DND-41 (cell line): ENCODE measurements around the gene RASA4B.
"Not testable (repeated sequence)": the region's sequence is repeated elsewhere in the genome, so short reads cannot be mapped to it uniquely, and the experiment has no call there.

Source experiments
- EZH2 ChIP-seq: IDR thresholded peaks from 3 replicates; pipeline ENCODE4 v1.6.1; 2012; ENCODE audit warnings: borderline replicate concordance, low read depth, mild to moderate bottlenecking, moderate library complexity, low read length, inconsistent platforms; ENCODE audit not compliant: severe bottlenecking
- TF ChIP-seq, protein P1 (sequence below): IDR thresholded peaks from 2 replicates; pipeline ENCODE4 v1.5.1; 2012; ENCODE audit warnings: borderline replicate concordance, low read length, moderate library complexity, mild to moderate bottlenecking; ENCODE audit not compliant: poor library complexity, severe bottlenecking; ENCODE audit errors: extremely low read depth

DNA sequence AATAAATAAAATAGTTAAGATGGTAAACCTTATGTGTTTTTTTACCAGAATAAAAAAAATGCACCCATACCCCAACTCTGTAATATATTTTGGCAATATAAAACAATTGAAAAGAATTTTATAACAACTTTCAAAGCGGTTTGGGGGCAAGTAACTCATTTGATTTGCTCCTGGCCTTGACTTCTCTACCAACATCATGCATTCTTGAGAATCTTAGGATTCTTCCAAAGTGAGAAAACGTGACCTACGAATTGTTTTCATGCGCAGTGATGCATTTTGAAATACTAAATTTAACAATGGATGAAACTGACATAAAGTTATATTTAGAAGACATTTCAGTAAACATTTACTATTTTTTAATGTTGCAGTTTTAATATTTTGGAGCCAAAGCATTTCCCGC, 3.2 kb upstream of the RASA4B start:
- TF ChIP-seq, protein P1, sequence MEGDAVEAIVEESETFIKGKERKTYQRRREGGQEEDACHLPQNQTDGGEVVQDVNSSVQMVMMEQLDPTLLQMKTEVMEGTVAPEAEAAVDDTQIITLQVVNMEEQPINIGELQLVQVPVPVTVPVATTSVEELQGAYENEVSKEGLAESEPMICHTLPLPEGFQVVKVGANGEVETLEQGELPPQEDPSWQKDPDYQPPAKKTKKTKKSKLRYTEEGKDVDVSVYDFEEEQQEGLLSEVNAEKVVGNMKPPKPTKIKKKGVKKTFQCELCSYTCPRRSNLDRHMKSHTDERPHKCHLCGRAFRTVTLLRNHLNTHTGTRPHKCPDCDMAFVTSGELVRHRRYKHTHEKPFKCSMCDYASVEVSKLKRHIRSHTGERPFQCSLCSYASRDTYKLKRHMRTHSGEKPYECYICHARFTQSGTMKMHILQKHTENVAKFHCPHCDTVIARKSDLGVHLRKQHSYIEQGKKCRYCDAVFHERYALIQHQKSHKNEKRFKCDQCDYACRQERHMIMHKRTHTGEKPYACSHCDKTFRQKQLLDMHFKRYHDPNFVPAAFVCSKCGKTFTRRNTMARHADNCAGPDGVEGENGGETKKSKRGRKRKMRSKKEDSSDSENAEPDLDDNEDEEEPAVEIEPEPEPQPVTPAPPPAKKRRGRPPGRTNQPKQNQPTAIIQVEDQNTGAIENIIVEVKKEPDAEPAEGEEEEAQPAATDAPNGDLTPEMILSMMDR, result not testable (repeated sequence)
- not testable (repeated sequence) for TF ChIP-seq EZH2
